GM12873 (cell line): Measurements from ENCODE around the gene CLEC11A.

Experiments used
- CTCF ChIP-seq: IDR thresholded peaks from 2 replicates; pipeline ENCODE4 v1.5.1; 2012; ENCODE audit warnings: low read depth, mild to moderate bottlenecking, moderate library complexity, low read length, control low read depth; ENCODE audit not compliant: insufficient read depth; ENCODE audit errors: missing control alignments

The CLEC11A gene

GRCh38 chr19:50741179-50741933, 18.2 kb downstream of the CLEC11A start:
- TF ChIP-seq CTCF: no peak

DNA sequence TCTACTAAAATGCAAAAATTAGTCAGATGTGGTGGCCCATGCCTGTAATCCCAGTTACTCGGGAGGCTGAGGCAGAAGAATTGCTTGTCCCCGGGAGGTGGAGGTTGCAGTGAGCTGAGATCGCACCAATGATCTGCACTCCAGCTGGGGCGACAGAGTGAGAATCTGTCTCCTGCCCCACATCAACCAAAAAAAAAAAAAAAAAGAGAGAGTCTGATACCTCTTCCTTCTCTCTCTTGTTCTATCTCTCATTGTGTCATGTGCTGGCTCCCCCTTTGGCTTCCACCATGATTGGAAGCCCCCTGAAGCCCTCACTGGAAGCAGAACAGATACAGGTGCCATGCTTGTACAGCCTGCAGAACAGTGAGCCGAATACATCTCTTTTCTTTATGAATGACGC, 20.4 kb downstream of the CLEC11A start:
- TF ChIP-seq CTCF: no peak

DNA sequence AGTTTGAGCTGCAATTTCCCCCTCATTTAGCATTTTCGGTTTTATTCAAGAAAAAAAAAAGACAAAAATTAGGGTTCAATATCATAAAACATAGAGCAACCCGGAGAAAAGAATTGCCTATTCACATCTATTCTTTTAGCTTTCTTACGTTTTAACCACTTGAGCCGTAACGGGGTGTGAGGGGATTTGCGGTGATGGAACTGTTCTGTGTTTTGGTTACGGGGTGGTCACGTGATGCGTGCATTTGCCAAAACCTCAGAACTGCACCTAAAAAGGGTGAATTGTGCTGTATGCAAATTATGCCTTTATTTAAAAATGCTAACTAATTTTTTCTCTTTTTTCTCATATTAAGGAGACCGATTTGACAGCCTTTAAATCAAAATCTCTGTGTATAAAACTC, 22.1 kb downstream of the CLEC11A start:
- no peak for TF ChIP-seq CTCF

GRCh38 chr19:50749490-50749889, 26.3 kb downstream of the CLEC11A start:
- TF ChIP-seq CTCF: no peak

DNA sequence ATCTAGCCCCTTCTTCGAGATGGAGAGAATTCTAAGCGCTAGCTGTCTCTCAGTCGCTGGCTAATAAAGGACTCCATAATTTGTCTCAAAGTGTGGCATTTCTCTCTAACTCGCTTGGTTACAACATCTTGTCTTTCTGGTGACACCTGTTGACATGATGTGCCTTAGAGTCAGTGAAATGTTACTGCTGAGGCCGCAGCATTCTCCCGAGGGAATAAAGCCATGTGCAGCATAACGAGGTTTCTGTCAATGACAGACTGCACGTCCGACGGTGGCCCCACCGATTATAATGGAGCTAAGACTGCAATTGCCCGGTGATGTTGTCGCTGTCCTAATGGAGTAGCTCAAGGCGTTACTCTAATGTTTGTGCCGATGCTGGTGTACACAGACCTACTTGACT, 26.8 kb downstream of the CLEC11A start:
- no peak for TF ChIP-seq CTCF

DNA sequence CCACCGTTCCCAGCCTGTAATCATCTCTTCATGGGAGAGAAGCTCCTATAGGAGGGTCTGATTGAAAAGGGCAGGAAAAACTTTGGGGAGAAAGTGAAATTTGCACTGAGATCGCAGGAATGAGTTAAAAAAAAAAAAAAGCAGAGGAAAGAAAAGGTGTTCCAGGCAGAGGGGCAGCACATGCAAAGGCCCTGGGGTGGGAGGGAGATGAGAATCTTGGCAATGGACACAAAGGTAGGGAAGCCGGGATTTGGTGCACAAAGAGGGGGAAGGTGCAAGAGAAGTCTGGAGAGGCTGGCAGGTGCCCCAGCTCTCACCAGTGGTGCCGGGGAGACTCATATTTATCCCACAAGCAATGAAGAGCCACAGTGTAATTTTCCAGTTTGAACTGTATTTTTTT, 30.7 kb downstream of the CLEC11A start:
- no peak for TF ChIP-seq CTCF

GRCh38 chr19:50759886-50760285, 36.7 kb downstream of the CLEC11A start:
- no peak for TF ChIP-seq CTCF
